GM21576 (cell line): Measurements from ENCODE around the gene SYT5.
A peak's percentile ranks its signal among the peaks of the same experiment; 100 is the strongest.
"Not testable (repeated sequence)": the region's sequence is repeated elsewhere in the genome, so short reads cannot be mapped to it uniquely, and the experiment has no call there.

Experiments
- ATAC-seq: cut with Tn5 transposase; IDR thresholded peaks from one replicate; pipeline ENCODE4 v1.9.1; 2021; ENCODE audit warnings: mild to moderate bottlenecking, moderate library complexity; ENCODE audit not compliant: unreplicated experiment

SYT5 gene

GRCh38 chr19:55208880-55209692, 29.0 kb upstream of the SYT5 start, which contains the start of gene PTPRH:
Gene PTPRH (minus strand): TSS chr19:55209501. CDS start chr19:55209433, 68 bp downstream.
- no peak for ATAC-seq

GRCh38 chr19:55206664-55207500, 26.8 kb upstream of the SYT5 start:
- ATAC-seq: no peak

GRCh38 chr19:55202199-55202598, 22.1 kb upstream of the SYT5 start:
- ATAC-seq: not testable (repeated sequence)

GRCh38 chr19:55199620-55200204, 19.6 kb upstream of the SYT5 start:
- no peak for ATAC-seq

- no peak for ATAC-seq
Measured at GRCh38 chr19:55198651-55199050, 18.6 kb upstream of the SYT5 start.

- no peak for ATAC-seq
Measured at GRCh38 chr19:55197528-55197927, 17.4 kb upstream of the SYT5 start.

GRCh38 chr19:55196803-55197202, 16.7 kb upstream of the SYT5 start:
- ATAC-seq: no peak

GRCh38 chr19:55193481-55193880, 13.4 kb upstream of the SYT5 start:
- ATAC-seq: no peak

- ATAC-seq: no peak
Measured at GRCh38 chr19:55189403-55189835, 9.3 kb upstream of the SYT5 start.

GRCh38 chr19:55188625-55189024, 8.5 kb upstream of the SYT5 start:
- no peak for ATAC-seq

- no peak for ATAC-seq
Measured at GRCh38 chr19:55186080-55186479, 6.0 kb upstream of the SYT5 start.

- ATAC-seq: no peak
Measured at GRCh38 chr19:55181740-55182139, 1.7 kb upstream of the SYT5 start.

GRCh38 chr19:55178781-55179599, 1.1 kb downstream of the SYT5 start:
- peak; percentile 58 for ATAC-seq

GRCh38 chr19:55176076-55176475, 4.0 kb downstream of the SYT5 start:
- ATAC-seq: no peak

GRCh38 chr19:55175117-55175867, 4.8 kb downstream of the SYT5 start:
- ATAC-seq: no peak

- no peak for ATAC-seq
Measured at GRCh38 chr19:55174425-55175116, 5.5 kb downstream of the SYT5 start.

GRCh38 chr19:55173714-55174409, 6.2 kb downstream of the SYT5 start:
- ATAC-seq: no peak

GRCh38 chr19:55173186-55173713, 6.8 kb downstream of the SYT5 start:
- no peak for ATAC-seq
